ENCODE results near the gene LDLRAD4.

- TF ChIP-seq, protein P1, sequence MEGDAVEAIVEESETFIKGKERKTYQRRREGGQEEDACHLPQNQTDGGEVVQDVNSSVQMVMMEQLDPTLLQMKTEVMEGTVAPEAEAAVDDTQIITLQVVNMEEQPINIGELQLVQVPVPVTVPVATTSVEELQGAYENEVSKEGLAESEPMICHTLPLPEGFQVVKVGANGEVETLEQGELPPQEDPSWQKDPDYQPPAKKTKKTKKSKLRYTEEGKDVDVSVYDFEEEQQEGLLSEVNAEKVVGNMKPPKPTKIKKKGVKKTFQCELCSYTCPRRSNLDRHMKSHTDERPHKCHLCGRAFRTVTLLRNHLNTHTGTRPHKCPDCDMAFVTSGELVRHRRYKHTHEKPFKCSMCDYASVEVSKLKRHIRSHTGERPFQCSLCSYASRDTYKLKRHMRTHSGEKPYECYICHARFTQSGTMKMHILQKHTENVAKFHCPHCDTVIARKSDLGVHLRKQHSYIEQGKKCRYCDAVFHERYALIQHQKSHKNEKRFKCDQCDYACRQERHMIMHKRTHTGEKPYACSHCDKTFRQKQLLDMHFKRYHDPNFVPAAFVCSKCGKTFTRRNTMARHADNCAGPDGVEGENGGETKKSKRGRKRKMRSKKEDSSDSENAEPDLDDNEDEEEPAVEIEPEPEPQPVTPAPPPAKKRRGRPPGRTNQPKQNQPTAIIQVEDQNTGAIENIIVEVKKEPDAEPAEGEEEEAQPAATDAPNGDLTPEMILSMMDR (IDR thresholded peaks at IDR 0.05; ENCODE audit: borderline replicate concordance, extremely low read depth, low read length, poor library complexity, severe bottlenecking): no peak
- no peak for TF ChIP-seq EZH2 (IDR thresholded peaks at IDR 0.05; ENCODE audit: borderline replicate concordance, low read depth, low read length, severe bottlenecking)
Measured at GRCh38 chr18:13309031-13309747, 90.6 kb downstream of the LDLRAD4 start.

Measured in DND-41 (cell line).